NCI-H2227 (cell line): ENCODE results near the gene KCNA2.

Experiments
- DNase-seq: peaks from one replicate; lab custom pipeline; 2025; ENCODE audit not compliant: unreplicated experiment; lab: John Stamatoyannopoulos, UW

KCNA2 gene

GRCh38 chr1:110605446-110605845 lies 712 bp downstream of the KCNA2 start:
- no peak for DNase-seq

GRCh38 chr1:110604586-110605148 lies 1.5 kb downstream of the KCNA2 start:
- no peak for DNase-seq

GRCh38 chr1:110603058-110603457 lies 3.1 kb downstream of the KCNA2 start:
- DNase-seq, result no peak

- no peak for DNase-seq
Measured at GRCh38 chr1:110602466-110602865, 3.7 kb downstream of the KCNA2 start.

- no peak for DNase-seq
Measured at GRCh38 chr1:110601332-110601731, 4.8 kb downstream of the KCNA2 start.

GRCh38 chr1:110600716-110601115 lies 5.4 kb downstream of the KCNA2 start:
- DNase-seq, result no peak

GRCh38 chr1:110597966-110598365 lies 8.2 kb downstream of the KCNA2 start:
- DNase-seq, result no peak

- no peak for DNase-seq
Measured at GRCh38 chr1:110596312-110596711, 9.8 kb downstream of the KCNA2 start.

- no peak for DNase-seq
Measured at GRCh38 chr1:110595353-110595710, 10.8 kb downstream of the KCNA2 start.

- DNase-seq, result no peak
Measured at GRCh38 chr1:110594456-110595352, 11.5 kb downstream of the KCNA2 start.

GRCh38 chr1:110593902-110594301 lies 12.3 kb downstream of the KCNA2 start:
- peak; percentile 50 for DNase-seq

GRCh38 chr1:110591956-110592355 lies 14.2 kb downstream of the KCNA2 start:
- no peak for DNase-seq

GRCh38 chr1:110588991-110589390 lies 17.2 kb downstream of the KCNA2 start:
- no peak for DNase-seq

GRCh38 chr1:110588486-110588885 lies 17.7 kb downstream of the KCNA2 start:
- DNase-seq, result peak; percentile 39

- no peak for DNase-seq
Measured at GRCh38 chr1:110587906-110588305, 18.3 kb downstream of the KCNA2 start.

- no peak for DNase-seq
Measured at GRCh38 chr1:110585481-110585880, 20.7 kb downstream of the KCNA2 start.

- DNase-seq, result no peak
Measured at GRCh38 chr1:110584045-110584444, 22.1 kb downstream of the KCNA2 start.

- no peak for DNase-seq
Measured at GRCh38 chr1:110583505-110583904, 22.7 kb downstream of the KCNA2 start.

- no peak for DNase-seq
Measured at GRCh38 chr1:110582378-110582777, 23.8 kb downstream of the KCNA2 start.

GRCh38 chr1:110581682-110582145 lies 24.4 kb downstream of the KCNA2 start:
- DNase-seq, result no peak

- DNase-seq, result no peak
Measured at GRCh38 chr1:110580244-110580643, 25.9 kb downstream of the KCNA2 start.

- no peak for DNase-seq
Measured at GRCh38 chr1:110579460-110579859, 26.7 kb downstream of the KCNA2 start.

GRCh38 chr1:110576441-110576840 lies 29.7 kb downstream of the KCNA2 start:
- DNase-seq, result no peak
